ENCODE data around the gene CERK. TPM values are rescaled to one million over a fixed set of nuclear protein-coding genes. Genes with fewer than 3 reads are reported as not detected.
A peak's percentile ranks its signal among the peaks of the same experiment; 100 is the strongest.

The CERK gene
- total and polyA plus RNA-seq, 2 of the 13 experiments (the other 11 are each of a cell fraction or from before 2014, with no cell fraction given): 40.3 to 41.9 TPM

GRCh38 chr22:46652081-46652846 lies 85.8 kb downstream of the CERK start (continued):
- TF ChIP-seq THAP9 (CRISPR knock-in tag; IDR thresholded peaks at IDR 0.05; ENCODE audit: borderline replicate concordance): no peak; the same call in 1 of the 2 replicates
- no peak for TF ChIP-seq ZNF18 (CRISPR knock-in tag; IDR thresholded peaks at IDR 0.05; ENCODE audit: insufficient replicate concordance)
- no peak for TF ChIP-seq ZMAT3 (CRISPR knock-in tag; conservative IDR thresholded peaks at IDR 0.05)
- TF ChIP-seq SIN3A (IDR thresholded peaks at IDR 0.05; ENCODE audit: borderline replicate concordance, low read depth, low read length): no peak
- TF ChIP-seq SMAD3 (CRISPR knock-in tag; IDR thresholded peaks at IDR 0.05): peak; percentile 47; the same call in 1 of the 2 replicates
- TF ChIP-seq ZNF414 (CRISPR knock-in tag; IDR thresholded peaks at IDR 0.05): no peak; the same call in 1 of the 2 replicates
- peak; percentile 97 for TF ChIP-seq ZNF770 (CRISPR knock-in tag; IDR thresholded peaks at IDR 0.05)
- TF ChIP-seq ZBTB4 (CRISPR knock-in tag; IDR thresholded peaks at IDR 0.05; ENCODE audit: borderline replicate concordance): no peak
- peak; percentile 47; the same call in 1 of the 2 replicates for TF ChIP-seq PHF8 (CRISPR knock-in tag; IDR thresholded peaks at IDR 0.05)
- TF ChIP-seq DBP (CRISPR knock-in tag; IDR thresholded peaks at IDR 0.05; ENCODE audit: not compliant biosample characterization): no peak
- no peak for TF ChIP-seq ZKSCAN5 (CRISPR knock-in tag; IDR thresholded peaks at IDR 0.05)
- no peak for TF ChIP-seq CENPX (CRISPR knock-in tag; IDR thresholded peaks at IDR 0.05)

Data from HepG2 (cell line).